Gastrocnemius medialis (tissue), 4 donors: ENCODE results near the gene TPCN1.

Experiments
- CTCF ChIP-seq, 5 experiments: fragments of 450-650 bp in 3 of 5; fragments of 200-600 bp in 2 of 5; sonication (generic) in 2 of 5; IDR thresholded peaks in 4 of 5; conservative IDR thresholded peaks in 1 of 5; 1 replicate in 4 of 5; 2 replicates in 1 of 5; pipeline ENCODE4 v1.5.1; 2016 to 2019; ENCODE audit warnings: antibody characterized with exemption in 5 of 5, mild to moderate bottlenecking in 3 of 5, moderate library complexity in 3 of 5
- POLR2A ChIP-seq, 2 donors: fragments of 450-650 bp; IDR thresholded peaks; one replicate each; pipeline ENCODE4 v1.6.1; 2017; ENCODE audit warnings: antibody characterized with exemption in 2 of 2, mild to moderate bottlenecking in 2 of 2, moderate library complexity in 2 of 2

GRCh38 chr12:113302886-113303640 is 81.8 kb downstream of the TPCN1 start:
- TF ChIP-seq POLR2A (IDR thresholded peaks at IDR 0.05) (no peak), CTCF (IDR thresholded peaks at IDR 0.05 in 4 of 5, conservative IDR thresholded peaks at IDR 0.05 in 1 of 5) (no peak)
